ENCODE measurements around the gene ANKRD39.

The ANKRD39 gene

DNA sequence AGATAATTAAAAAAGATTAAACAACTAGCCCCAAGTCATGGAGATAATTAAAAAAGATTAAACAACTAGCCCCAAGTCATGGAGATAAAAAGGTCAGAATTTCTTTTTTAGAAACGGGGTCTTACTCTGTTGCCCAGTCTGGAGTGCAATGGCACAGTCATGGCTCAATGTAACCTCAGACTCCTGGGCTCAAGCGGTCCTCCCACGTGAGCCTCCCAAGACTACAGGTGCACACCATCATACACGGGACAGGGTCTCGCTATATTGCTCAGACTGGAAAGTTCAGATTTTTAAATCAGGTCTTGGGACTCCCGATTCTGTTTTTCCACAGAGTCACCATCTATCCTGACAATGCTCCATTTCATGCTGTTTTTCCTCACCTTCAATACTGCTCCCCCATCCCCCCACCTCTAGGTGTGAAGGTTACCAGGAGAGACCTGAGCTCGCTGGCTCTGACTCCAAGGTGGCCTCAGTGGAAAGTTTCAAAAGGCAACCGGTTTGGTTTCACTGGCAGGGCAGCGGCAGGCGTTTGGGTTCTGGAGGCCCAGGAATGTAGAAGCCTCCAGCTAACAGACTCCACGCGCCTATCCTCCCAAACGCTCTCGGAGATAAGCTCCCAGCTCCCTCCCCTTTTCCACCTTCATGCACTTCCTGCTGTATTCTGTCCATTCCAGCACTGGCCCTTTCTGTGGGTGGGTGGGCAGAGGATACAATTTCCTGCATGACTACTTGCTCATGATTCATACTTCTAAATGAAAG lies 15.0 kb upstream of the ANKRD39 start:
- H3K4me1 ChIP-seq (ENCODE audit: control insufficient read depth in 1 of 2, insufficient read depth in 2 of 2, low read length in 2 of 2), result peaks cover 13 to 30% of the 10 kb centered on the region in 2 donors
- no peak overlapping the region for H3K9ac ChIP-seq (ENCODE audit: low read depth in 1 of 2, low read length in 2 of 2)
- H3K27me3 ChIP-seq (ENCODE audit: control insufficient read depth in 1 of 2, insufficient read depth in 2 of 2, low read length in 2 of 2), result peaks cover 4 to 7% of the 10 kb centered on the region in 2 donors
- no peak overlapping the region for H3K4me3 ChIP-seq (ENCODE audit: low read depth in 1 of 2, low read length in 2 of 2)
- no peaks in the 10 kb centered on the region for H3K9me3 ChIP-seq (ENCODE audit: control insufficient read depth in 1 of 2, low read length in 2 of 2)
- no peaks in the 10 kb centered on the region for H3K36me3 ChIP-seq (ENCODE audit: control insufficient read depth in 1 of 2, insufficient read depth in 2 of 2, low read length in 2 of 2)
- H3K27ac ChIP-seq (ENCODE audit: low read depth, low read length), result no peak overlapping the region

DNA sequence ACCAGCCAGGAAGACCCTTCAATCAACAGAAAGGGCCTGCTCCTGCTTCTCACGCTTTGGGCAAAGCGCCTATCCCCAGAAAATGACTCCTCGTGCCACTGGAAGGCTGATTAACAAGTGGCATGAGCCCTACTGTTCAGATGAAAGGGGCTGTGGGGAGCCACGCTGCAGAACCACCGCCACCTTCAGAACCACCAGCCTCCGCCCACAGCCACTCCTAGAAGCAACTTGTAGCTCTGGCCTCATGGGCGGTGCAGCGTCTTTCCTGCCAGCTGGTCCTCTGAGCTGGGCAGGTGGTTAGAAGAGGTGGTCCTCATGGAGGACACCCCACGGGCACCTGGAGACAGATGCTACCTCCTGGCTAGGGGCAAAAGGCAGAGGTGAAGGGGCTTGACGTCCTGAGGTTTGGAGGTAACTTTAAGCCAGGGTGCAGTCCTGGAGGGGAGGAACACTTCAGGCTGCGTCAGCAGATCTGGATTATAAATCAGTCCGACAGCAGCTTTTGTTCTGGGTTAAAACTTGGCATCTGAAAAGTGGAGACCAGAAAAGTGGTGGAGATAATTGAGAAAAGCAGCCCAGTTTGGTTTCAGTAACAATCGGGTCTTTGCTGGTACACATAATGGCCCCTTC lies 12.9 kb upstream of the ANKRD39 start:
- Histone ChIP-seq H3K4me3 (ENCODE audit: low read depth in 1 of 2, low read length in 2 of 2) (peak overlapping the region; percentile 62), H3K9me3 (ENCODE audit: control insufficient read depth in 1 of 2, low read length in 2 of 2) (no peaks in the 10 kb centered on the region), H3K9ac (ENCODE audit: low read depth in 1 of 2, low read length in 2 of 2) (peak overlapping the region; percentile 54), H3K27me3 (ENCODE audit: control insufficient read depth in 1 of 2, insufficient read depth in 2 of 2, low read length in 2 of 2) (peaks cover 4 to 7% of the 10 kb centered on the region in 2 donors), H3K36me3 (ENCODE audit: control insufficient read depth in 1 of 2, insufficient read depth in 2 of 2, low read length in 2 of 2) (peaks cover 3 to 6% of the 10 kb centered on the region in 2 donors), H3K4me1 (ENCODE audit: control insufficient read depth in 1 of 2, insufficient read depth in 2 of 2, low read length in 2 of 2) (peaks cover 27 to 47% of the 10 kb centered on the region in 2 donors), H3K27ac (ENCODE audit: low read depth, low read length) (peak overlapping the region; percentile 70)

DNA sequence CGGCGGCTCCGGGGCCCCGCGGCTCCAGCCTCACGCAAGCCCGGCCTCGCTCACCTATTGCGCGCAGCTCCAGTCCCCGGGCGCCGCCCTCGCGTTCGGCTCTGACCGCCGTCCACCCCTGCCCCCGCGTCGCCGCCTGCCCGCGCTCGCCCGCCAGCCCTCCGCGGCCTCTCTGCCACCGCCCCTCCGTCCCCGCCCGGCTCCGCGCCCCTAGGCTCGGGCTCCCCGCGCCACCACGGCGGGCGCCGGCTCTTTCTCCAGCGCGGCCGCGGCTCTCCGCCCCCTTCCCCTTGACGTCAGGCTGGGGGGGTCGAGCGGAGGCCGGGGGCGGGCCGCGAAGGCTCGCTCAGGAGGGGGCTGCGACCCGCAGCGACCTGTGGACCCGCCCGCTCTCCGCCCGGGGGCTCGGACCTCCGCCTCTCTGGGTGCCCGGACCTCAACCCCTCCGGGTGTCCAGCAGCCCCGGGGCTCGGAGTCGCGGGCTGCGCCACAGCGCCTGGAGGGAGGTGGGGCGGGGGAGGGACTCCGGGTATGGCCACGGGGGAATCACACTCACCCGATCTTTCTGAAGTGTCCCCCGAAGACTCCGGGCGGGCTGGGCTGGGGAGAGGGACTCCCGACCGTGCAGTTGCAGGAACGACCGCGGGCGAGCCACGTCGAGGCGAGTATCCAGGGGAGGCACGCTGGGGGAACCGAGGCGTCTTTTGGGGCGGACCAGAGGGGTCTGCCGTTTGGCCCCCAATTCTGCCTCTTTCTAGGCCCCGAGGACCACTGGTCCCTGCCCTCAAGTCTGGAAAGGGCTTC lies 12.2 kb upstream of the ANKRD39 start, which contains the start of gene SEMA4C:
SEMA4C (minus strand) TSS at position 259 of the 804 bp plus-strand sequence. CDS start 2,194 bp downstream, outside the sequence.
- Histone ChIP-seq H3K4me1 (ENCODE audit: control insufficient read depth in 1 of 2, insufficient read depth in 2 of 2, low read length in 2 of 2) (peaks cover 27 to 47% of the 10 kb centered on the region in 2 donors), H3K36me3 (ENCODE audit: control insufficient read depth in 1 of 2, insufficient read depth in 2 of 2, low read length in 2 of 2) (peaks cover 3 to 14% of the 10 kb centered on the region in 2 donors), H3K9me3 (ENCODE audit: control insufficient read depth in 1 of 2, low read length in 2 of 2) (no peaks in the 10 kb centered on the region), H3K27ac (ENCODE audit: low read depth, low read length) (peak within 1 kb of the TSS; percentile 88), H3K9ac (ENCODE audit: low read depth in 1 of 2, low read length in 2 of 2) (peak within 1 kb of the TSS; percentile 60 to 63), H3K4me3 (ENCODE audit: low read depth in 1 of 2, low read length in 2 of 2) (peak within 1 kb of the TSS; percentile 62 to 73), H3K27me3 (ENCODE audit: control insufficient read depth in 1 of 2, insufficient read depth in 2 of 2, low read length in 2 of 2) (peaks cover 4 to 7% of the 10 kb centered on the region in 2 donors)

DNA sequence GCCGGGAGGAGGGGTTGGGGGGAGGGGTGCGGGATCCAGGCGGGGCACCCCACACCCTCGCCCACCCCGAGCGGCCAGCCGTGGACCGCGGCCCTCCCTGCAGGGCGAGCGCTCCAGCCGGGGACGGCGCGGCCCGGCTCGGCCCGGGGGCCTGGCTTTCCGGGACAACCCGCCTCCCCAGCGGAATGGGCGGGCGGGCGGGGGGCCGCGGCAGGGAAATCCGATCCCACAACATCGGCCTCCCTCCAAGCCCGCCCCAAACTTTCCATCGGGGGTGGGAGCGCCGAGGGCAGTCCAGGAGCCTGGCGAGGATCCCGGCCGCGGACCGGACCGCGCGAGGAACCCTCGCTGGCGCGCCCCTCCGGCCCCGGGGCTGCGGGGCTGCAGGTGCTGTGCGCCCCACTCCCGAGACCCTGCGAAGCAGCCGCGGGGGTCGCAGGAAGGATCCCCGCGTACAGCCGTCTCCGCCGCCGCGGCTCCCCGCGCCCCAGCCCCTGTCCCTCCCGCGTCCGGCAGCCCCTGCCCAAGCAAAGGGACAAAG lies 11.5 kb upstream of the ANKRD39 start:
- no peaks in the 10 kb centered on the region for H3K9me3 ChIP-seq (ENCODE audit: control insufficient read depth in 1 of 2, low read length in 2 of 2)
- H3K27me3 ChIP-seq (ENCODE audit: control insufficient read depth in 1 of 2, insufficient read depth in 2 of 2, low read length in 2 of 2), result peaks cover 4 to 7% of the 10 kb centered on the region in 2 donors
- peak overlapping the region; percentile 88 for H3K27ac ChIP-seq (ENCODE audit: low read depth, low read length)
- H3K4me1 ChIP-seq (ENCODE audit: control insufficient read depth in 1 of 2, insufficient read depth in 2 of 2, low read length in 2 of 2), result peaks cover 27 to 42% of the 10 kb centered on the region in 2 donors
- H3K4me3 ChIP-seq (ENCODE audit: low read depth in 1 of 2, low read length in 2 of 2), result peak overlapping the region; percentile 62 to 73
- H3K36me3 ChIP-seq (ENCODE audit: control insufficient read depth in 1 of 2, insufficient read depth in 2 of 2, low read length in 2 of 2), result peaks cover 6 to 20% of the 10 kb centered on the region in 2 donors
- H3K9ac ChIP-seq (ENCODE audit: low read depth in 1 of 2, low read length in 2 of 2), result peak overlapping the region; percentile 60 to 63

DNA sequence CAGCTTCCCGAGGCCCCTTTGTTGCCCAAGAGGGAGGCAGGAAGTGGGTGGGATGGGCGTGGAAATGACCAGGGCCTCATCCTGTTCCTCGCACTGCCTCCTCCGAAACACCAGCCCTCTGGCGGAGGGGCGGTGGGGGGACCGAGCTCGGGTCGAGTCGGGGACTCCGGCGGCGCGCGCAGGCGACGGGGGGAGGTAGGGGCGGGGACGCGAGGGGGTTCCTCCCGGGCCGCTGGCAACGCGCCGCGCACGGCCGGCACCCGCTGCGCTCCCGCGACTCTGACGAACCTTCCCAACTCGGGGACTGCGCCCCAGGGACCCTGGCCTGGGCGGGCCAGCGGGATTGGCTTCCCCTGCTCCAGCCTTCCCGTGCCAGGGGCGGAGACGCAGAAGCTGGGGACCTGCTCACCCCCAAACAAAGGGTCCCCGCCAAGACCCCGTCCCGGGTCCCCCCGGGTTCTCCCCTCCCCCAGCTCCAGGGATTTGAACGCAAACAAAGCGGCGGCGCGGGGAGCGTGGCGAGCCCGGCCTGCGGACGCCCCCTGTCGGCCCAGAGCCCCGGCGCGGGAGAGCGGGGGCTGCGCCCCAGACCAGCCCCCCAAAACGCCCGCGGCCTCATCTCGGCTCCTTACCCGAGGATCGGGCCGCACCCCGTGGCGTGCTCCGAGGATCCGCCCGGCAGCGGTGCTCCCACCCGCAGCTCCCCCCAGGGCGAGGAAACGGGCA lies 10.9 kb upstream of the ANKRD39 start:
- Histone ChIP-seq H3K9me3 (ENCODE audit: control insufficient read depth in 1 of 2, low read length in 2 of 2) (no peaks in the 10 kb centered on the region), H3K9ac (ENCODE audit: low read depth in 1 of 2, low read length in 2 of 2) (peak overlapping the region; percentile 60 to 63), H3K27ac (ENCODE audit: low read depth, low read length) (peak overlapping the region; percentile 85), H3K4me3 (ENCODE audit: low read depth in 1 of 2, low read length in 2 of 2) (peak overlapping the region; percentile 62 to 73), H3K4me1 (ENCODE audit: control insufficient read depth in 1 of 2, insufficient read depth in 2 of 2, low read length in 2 of 2) (peaks cover 27 to 36% of the 10 kb centered on the region in 2 donors), H3K27me3 (ENCODE audit: control insufficient read depth in 1 of 2, insufficient read depth in 2 of 2, low read length in 2 of 2) (peaks cover 4 to 7% of the 10 kb centered on the region in 2 donors), H3K36me3 (ENCODE audit: control insufficient read depth in 1 of 2, insufficient read depth in 2 of 2, low read length in 2 of 2) (peaks cover 10 to 27% of the 10 kb centered on the region in 2 donors)

DNA sequence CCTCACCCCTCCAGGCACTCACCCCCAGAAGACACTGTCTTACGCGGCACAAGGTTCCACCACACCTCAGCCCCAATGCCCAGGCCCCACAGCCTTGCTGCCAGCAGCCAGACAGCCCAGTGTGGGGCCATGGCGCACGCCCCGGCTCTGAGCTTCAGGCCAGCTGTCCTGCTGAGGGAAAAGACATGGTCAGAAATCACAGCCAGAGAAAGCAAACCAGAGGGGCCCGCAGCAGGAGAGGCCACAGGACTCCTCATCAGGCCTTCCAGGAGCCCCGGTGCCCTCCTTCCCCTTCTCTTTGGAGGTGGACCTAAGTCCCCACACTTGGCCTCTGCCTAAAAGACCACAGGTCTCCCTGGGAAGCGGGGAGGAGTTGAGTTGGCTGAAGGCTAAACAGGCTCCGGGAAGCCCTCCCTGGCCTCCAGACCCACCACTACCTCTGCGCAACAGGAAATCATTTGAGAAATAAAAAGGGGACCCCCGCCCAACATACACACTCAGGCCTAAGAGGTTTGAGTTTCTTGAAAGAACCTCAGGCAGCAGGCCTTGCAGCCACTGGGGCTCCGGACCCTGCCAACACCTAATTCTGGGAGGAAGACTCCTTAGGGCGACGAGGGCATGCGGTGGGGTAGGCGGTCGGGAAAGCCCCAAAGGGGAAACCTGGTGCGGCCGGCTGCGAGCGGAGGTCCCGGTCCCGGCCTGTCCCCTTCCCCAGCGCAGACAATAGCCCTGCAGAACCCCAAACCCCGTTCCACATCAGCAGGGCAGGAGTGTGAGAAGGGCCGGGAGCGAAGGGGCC lies 10.1 kb upstream of the ANKRD39 start:
- Histone ChIP-seq H3K27me3 (ENCODE audit: control insufficient read depth in 1 of 2, insufficient read depth in 2 of 2, low read length in 2 of 2) (peaks cover 4 to 7% of the 10 kb centered on the region in 2 donors), H3K36me3 (ENCODE audit: control insufficient read depth in 1 of 2, insufficient read depth in 2 of 2, low read length in 2 of 2) (peaks cover 16 to 33% of the 10 kb centered on the region in 2 donors), H3K27ac (ENCODE audit: low read depth, low read length) (peak overlapping the region; percentile 85), H3K4me3 (ENCODE audit: low read depth in 1 of 2, low read length in 2 of 2) (peak overlapping the region; percentile 62 to 73), H3K9me3 (ENCODE audit: control insufficient read depth in 1 of 2, low read length in 2 of 2) (no peaks in the 10 kb centered on the region), H3K4me1 (ENCODE audit: control insufficient read depth in 1 of 2, insufficient read depth in 2 of 2, low read length in 2 of 2) (peaks cover 27 to 35% of the 10 kb centered on the region in 2 donors), H3K9ac (ENCODE audit: low read depth in 1 of 2, low read length in 2 of 2) (peak overlapping the region; percentile 49 to 63)

DNA sequence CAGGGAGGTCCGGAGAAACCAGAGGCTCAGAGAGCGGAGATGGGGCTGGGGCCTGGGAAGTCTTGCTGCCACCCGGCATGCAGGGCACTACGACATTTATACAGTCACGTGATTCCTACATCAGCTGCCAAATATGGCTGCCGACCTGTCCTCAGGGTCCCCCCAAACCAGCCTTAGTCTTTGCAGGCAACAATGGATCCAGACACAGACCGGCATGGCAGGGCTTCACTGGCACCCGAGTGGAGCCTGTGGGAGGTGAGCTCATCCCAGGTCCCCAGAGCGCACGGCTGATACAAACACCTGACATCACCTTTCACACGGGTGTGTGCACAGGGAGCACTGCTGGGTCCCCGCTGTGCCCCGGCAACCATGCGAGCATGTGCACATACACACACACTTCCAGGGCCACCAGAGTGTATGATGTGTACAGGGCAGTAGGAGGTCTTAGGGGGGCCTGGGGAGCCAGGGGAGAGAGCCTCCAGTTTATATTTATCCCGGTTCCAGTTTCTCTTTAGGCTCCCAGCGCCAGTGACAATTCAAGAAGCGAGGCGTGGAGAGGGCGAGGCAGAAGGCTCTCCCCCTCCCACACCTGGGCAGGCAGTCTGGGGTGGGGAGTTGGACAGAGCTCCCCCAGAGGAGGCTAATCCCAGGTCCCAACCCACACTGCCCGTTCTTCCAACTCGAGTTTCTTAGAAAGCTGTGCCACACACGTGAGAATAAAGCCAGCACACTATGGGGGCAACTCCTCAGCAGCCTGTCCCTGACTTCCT lies 9.4 kb upstream of the ANKRD39 start:
- Histone ChIP-seq H3K4me1 (ENCODE audit: control insufficient read depth in 1 of 2, insufficient read depth in 2 of 2, low read length in 2 of 2) (peaks cover 29 to 37% of the 10 kb centered on the region in 2 donors), H3K9me3 (ENCODE audit: control insufficient read depth in 1 of 2, low read length in 2 of 2) (no peaks in the 10 kb centered on the region), H3K36me3 (ENCODE audit: control insufficient read depth in 1 of 2, insufficient read depth in 2 of 2, low read length in 2 of 2) (peaks cover 16 to 35% of the 10 kb centered on the region in 2 donors), H3K4me3 (ENCODE audit: low read depth in 1 of 2, low read length in 2 of 2) (peak overlapping the region; percentile 62 to 73), H3K27me3 (ENCODE audit: control insufficient read depth in 1 of 2, insufficient read depth in 2 of 2, low read length in 2 of 2) (peaks cover 4 to 7% of the 10 kb centered on the region in 2 donors), H3K9ac (ENCODE audit: low read depth in 1 of 2, low read length in 2 of 2) (peak overlapping the region; percentile 49 to 63), H3K27ac (ENCODE audit: low read depth, low read length) (peak overlapping the region; percentile 8)

DNA sequence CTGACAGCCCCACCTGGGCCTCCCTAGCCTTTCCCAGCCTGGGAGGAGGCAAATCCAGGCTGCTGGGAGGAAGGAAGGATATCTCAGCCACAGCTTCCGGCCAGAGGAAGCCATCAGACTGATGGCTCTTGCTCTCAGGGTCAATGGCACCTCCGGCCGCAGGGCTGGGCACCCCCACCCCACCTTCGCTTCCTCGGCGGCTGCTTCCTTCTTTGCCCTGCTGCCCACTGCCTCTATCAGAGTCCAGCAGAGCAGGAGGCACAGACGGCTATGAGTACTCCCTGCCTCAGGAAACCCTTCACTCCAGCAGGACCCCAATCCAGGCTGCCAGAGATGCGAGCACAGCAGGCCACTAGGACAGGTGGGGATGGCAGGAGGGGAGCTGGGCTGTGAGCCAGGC lies 8.8 kb upstream of the ANKRD39 start:
- Histone ChIP-seq H3K4me3 (ENCODE audit: low read depth in 1 of 2, low read length in 2 of 2) (peak overlapping the region in 1 of 2 donors; percentile 62), H3K9ac (ENCODE audit: low read depth in 1 of 2, low read length in 2 of 2) (no peak overlapping the region), H3K4me1 (ENCODE audit: control insufficient read depth in 1 of 2, insufficient read depth in 2 of 2, low read length in 2 of 2) (peaks cover 33 to 39% of the 10 kb centered on the region in 2 donors), H3K27me3 (ENCODE audit: control insufficient read depth in 1 of 2, insufficient read depth in 2 of 2, low read length in 2 of 2) (peaks cover 4 to 7% of the 10 kb centered on the region in 2 donors), H3K9me3 (ENCODE audit: control insufficient read depth in 1 of 2, low read length in 2 of 2) (no peaks in the 10 kb centered on the region), H3K27ac (ENCODE audit: low read depth, low read length) (no peak overlapping the region), H3K36me3 (ENCODE audit: control insufficient read depth in 1 of 2, insufficient read depth in 2 of 2, low read length in 2 of 2) (peaks cover 16 to 40% of the 10 kb centered on the region in 2 donors)
